GM21529 (cell line): ENCODE measurements around the gene GDF9.

ENCODE experiments used
- ATAC-seq: cut with Tn5 transposase; IDR thresholded peaks from one replicate; pipeline ENCODE4 v1.9.1; 2021; ENCODE audit not compliant: unreplicated experiment

Gene GDF9

GRCh38 chr5:132822650-132823480 is 43.4 kb downstream of the GDF9 start:
- ATAC-seq, result no peak

- ATAC-seq, result no peak
Measured at GRCh38 chr5:132821791-132822190, 44.5 kb downstream of the GDF9 start.

- ATAC-seq, result no peak
Measured at GRCh38 chr5:132821350-132821749, 44.9 kb downstream of the GDF9 start.

GRCh38 chr5:132820162-132820754 is 46.0 kb downstream of the GDF9 start:
- ATAC-seq, result peak; percentile 85

GRCh38 chr5:132819468-132819867 is 46.8 kb downstream of the GDF9 start:
- ATAC-seq, result no peak

GRCh38 chr5:132817011-132817410 is 49.3 kb downstream of the GDF9 start:
- no peak for ATAC-seq

GRCh38 chr5:132816554-132816953 is 49.7 kb downstream of the GDF9 start:
- ATAC-seq, result no peak

GRCh38 chr5:132816083-132816482 is 50.2 kb downstream of the GDF9 start:
- ATAC-seq, result no peak

- no peak for ATAC-seq
Measured at GRCh38 chr5:132815454-132815853, 50.8 kb downstream of the GDF9 start.

GRCh38 chr5:132814503-132815294 is 51.6 kb downstream of the GDF9 start:
- no peak for ATAC-seq

GRCh38 chr5:132813599-132814502 is 52.4 kb downstream of the GDF9 start:
- ATAC-seq, result no peak

- ATAC-seq, result no peak
Measured at GRCh38 chr5:132812781-132813598, 53.3 kb downstream of the GDF9 start, which contains the start of gene SOWAHA. SOWAHA (plus strand) TSS chr5:132813302; CDS start chr5:132813622, 320 bp downstream.

- no peak for ATAC-seq
Measured at GRCh38 chr5:132812123-132812765, 54.0 kb downstream of the GDF9 start.
